Measurements from ENCODE around the gene PRXL2A. TPM values are rescaled to one million over a fixed set of nuclear protein-coding genes. Genes with fewer than 3 reads are reported as not detected.

PRXL2A gene
- total and polyA plus RNA-seq, 2 experiments from 2014 or later: 31.8 to 51.7 TPM

- Mint-ChIP-seq H3K4me3 (no peak overlapping the region), H3K4me1 (no peaks in the 10 kb centered on the region), H3K27me3 (ENCODE audit: insufficient read depth, low read depth, poor library complexity) (peaks cover 2% of the 10 kb centered on the region), H3K9me3 (no peaks in the 10 kb centered on the region), H3K36me3 (ENCODE audit: low read depth) (peaks cover 50% of the 10 kb centered on the region), H3K27ac (no peak overlapping the region)
- peaks cover 4% of the 10 kb centered on the region; the same call in 1 of the 2 replicates for H4K20me1 ChIP-seq (replicated peaks; ENCODE audit: insufficient read depth)
- no peak for ATAC-seq
- H3F3A ChIP-seq (replicated peaks; ENCODE audit: low read depth): no peaks in the 10 kb centered on the region
- DNase-seq (ENCODE audit: low spot score): no peak
- no peaks in the 10 kb centered on the region for H3K79me2 ChIP-seq (replicated peaks; ENCODE audit: insufficient read depth)
- H3K27ac ChIP-seq (ENCODE audit: low read depth): no peak overlapping the region
- H3K9me2 ChIP-seq (ENCODE audit: insufficient read depth): no peaks in the 10 kb centered on the region
- H2AFZ ChIP-seq: no peak overlapping the region
- H3K27me3 ChIP-seq (ENCODE audit: insufficient read depth): no peaks in the 10 kb centered on the region
- H3K36me3 ChIP-seq (ENCODE audit: insufficient read depth): peaks cover 12% of the 10 kb centered on the region; the same call in 1 of the 2 replicates
- no peak overlapping the region for H3K4me2 ChIP-seq
- H3K4me1 ChIP-seq (ENCODE audit: insufficient read depth): no peaks in the 10 kb centered on the region
- H3K4me3 ChIP-seq: no peak overlapping the region
- TF ChIP-seq ZNF462 (CRISPR knock-in tag; IDR thresholded peaks at IDR 0.05) (no peak), EZH2 (IDR thresholded peaks at IDR 0.05; ENCODE audit: low read depth, unreplicated experiment) (no peak), STAT1 (IDR thresholded peaks at IDR 0.05; ENCODE audit: unreplicated experiment) (no peak), CREB1 (CRISPR knock-in tag; IDR thresholded peaks at IDR 0.05; ENCODE audit: low read depth) (no peak), POLR2AphosphoS5 (IDR thresholded peaks at IDR 0.05; ENCODE audit: low read depth) (no peak), CTCF (conservative IDR thresholded peaks at IDR 0.05; ENCODE audit: low read depth in 2 of 2) (no peak), ZNF331 (CRISPR knock-in tag; IDR thresholded peaks at IDR 0.05; ENCODE audit: low read depth) (no peak), JUNB (IDR thresholded peaks at IDR 0.05; ENCODE audit: unreplicated experiment) (no peak), REST (IDR thresholded peaks at IDR 0.05; ENCODE audit: unreplicated experiment) (no peak), NANOG (IDR thresholded peaks at IDR 0.05; ENCODE audit: borderline replicate concordance) (no peak)
Measured at GRCh38 chr10:80427541-80427940, 19.2 kb downstream of the PRXL2A start.

Measured in GM23338 (cell line).